DMS153 treated with DMSO at 0.1 percent for 48 hours (cell line): ENCODE measurements around the gene MAN1C1.

Experiments
- DNase-seq: peaks from one replicate; lab custom pipeline; 2025; ENCODE audit not compliant: unreplicated experiment; lab: John Stamatoyannopoulos, UW

Gene MAN1C1

GRCh38 chr1:25832336-25833037, 215.9 kb downstream of the MAN1C1 start:
- no peak for DNase-seq

- DNase-seq: no peak
Observed at GRCh38 chr1:25833158-25833557, 216.6 kb downstream of the MAN1C1 start.
